ENCODE results near the gene CHRNA4.
"Not testable (repeated sequence)": the region's sequence is repeated elsewhere in the genome, so short reads cannot be mapped to it uniquely, and the experiment has no call there.

The CHRNA4 gene

GRCh38 chr20:63350196-63350595 is 11.0 kb downstream of the CHRNA4 start:
- DNase-seq (ENCODE audit: low read depth) = no peak

DNA sequence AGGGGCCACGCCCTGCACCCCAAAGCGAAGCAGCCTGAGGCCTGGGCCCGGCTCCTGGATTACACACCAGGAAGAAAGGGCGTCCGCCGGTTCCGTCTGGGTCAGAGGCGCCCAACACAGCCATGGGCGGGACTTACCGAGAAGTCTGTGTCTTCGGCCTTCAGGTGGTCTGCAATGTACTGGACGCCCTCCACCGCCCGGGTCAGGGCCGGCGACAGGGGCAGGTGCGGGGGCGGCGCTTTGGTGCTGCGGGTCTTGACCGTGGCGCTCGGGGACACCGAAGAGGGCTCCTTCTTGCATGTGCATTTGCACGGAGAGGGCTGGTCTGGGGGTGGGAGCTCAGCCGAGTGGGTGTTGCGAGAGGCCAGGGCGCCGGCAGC is 11.6 kb downstream of the CHRNA4 start:
- no peak for DNase-seq (ENCODE audit: low read depth)

GRCh38 chr20:63348828-63349515 is 12.2 kb downstream of the CHRNA4 start:
- no peak for DNase-seq (ENCODE audit: low read depth)

DNA sequence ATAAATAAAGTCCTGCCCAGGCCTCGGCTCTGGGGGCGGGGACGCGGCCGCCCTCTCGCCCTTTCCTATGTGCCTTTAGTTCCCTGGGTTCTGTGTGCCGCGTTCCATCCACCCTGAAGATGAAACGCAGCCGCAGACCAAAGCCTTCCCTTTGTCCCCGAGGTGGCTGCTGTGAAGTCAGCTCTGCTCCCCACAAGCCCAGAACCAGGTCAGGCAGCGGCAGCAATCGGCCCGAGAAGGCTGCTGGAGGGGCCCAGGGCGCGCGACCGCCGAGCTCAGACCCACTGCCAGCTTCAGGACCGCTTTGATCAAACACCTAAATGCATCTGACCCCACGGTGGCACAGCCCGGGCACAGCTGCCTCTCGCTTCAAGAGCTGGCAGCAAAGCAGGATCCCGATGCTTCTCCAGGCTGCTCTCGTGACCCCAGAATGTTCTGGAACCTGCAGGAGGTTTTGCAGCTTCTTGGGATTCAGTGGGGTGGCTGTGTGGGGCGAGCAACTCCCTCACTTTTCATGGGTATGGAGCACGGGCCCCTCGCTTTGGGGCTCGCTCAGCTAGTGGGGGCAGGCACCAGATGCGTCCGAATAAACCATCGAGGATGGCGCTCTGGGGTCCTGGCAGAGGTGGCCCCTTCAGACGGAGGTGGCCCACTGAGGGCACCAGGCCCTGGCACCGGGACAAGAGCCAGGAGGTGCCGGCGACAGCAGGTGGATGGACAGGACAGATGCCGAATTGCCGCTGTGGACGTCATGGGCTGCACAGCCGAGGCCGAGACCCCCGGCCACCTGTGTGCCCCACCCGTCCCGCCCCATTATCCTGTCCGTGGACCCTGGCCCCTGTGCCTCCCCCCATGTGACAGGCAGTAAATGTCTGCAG is 13.0 kb downstream of the CHRNA4 start:
- DNase-seq (ENCODE audit: low read depth) = no peak

DNA sequence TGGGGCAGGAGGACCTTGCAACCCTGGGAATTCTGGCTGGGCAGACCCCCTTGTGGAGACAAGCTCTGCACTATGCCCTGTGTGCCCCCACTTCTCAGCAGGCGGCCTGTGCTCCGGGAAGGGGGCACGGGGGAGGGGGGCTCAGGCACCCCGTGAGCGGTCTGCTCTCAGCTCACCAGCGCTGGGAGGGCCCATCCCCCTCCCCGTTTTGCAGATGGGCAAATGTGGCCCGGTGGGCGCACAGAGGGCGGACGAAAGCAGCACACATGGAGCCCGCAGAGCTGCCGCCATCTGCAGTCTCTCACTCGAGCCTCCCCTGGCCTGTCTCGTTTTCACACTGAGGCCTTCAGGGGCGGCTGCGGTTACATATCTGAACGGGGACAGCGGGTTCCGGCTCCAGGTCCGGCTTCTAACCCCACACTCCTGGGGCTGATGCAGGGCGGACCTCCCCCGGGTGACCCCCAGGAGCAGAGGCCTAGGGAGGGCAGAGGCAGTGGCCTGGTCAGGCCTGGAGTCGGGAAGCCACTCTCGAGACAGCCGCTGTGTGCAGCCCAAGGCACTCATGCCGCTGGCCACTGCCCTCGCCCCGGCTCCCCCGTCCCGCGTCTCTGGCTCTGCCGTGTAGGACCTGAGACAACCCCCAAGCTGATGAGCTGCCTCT is 13.9 kb downstream of the CHRNA4 start:
- DNase-seq (ENCODE audit: low read depth) = no peak

DNA sequence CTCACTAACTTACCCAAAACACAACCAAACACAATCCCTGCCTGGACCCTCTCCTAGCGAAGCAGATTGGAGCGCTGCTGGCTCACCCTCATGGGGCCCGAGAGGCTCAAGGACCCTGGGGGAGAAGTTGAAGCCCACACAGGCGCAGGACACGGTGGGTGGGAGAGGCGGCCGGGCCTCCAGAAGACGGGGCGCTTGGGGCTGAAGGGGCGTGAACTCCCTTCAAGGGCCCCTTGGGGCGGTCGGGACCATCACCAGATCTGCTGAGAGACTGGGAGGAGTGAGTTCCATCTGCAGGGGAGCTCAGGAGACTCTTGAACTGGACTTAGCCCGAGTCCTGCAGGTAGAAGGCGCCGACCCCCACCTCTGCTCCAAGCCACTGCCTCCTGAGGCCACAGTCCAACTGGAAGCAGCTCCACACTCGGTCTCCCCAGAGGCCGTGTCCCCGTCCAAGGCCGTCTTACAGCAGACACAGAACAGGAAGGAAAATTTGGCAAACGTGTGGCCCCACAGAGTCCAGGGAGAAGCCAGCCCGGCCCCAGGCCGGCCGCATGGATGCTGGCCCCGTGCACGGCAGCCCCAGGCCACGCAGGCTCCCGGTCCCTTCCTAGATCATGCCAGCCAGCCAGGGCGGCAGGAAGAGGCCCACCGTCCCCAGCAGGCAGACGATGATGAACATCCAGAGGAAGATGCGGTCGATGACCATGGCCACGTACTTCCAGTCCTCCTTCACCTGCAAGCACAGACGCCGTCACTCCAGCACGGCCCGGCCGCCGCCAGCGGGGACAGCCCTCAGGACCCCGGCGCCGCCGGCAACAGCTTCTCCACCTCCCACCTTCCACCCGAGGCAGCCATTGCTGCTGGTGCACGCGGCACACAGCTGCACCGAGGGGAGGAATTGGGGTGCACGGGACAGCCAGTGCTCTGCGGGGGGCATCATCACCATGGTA is 14.7 kb downstream of the CHRNA4 start:
- DNase-seq (ENCODE audit: low read depth) = no peak

DNA sequence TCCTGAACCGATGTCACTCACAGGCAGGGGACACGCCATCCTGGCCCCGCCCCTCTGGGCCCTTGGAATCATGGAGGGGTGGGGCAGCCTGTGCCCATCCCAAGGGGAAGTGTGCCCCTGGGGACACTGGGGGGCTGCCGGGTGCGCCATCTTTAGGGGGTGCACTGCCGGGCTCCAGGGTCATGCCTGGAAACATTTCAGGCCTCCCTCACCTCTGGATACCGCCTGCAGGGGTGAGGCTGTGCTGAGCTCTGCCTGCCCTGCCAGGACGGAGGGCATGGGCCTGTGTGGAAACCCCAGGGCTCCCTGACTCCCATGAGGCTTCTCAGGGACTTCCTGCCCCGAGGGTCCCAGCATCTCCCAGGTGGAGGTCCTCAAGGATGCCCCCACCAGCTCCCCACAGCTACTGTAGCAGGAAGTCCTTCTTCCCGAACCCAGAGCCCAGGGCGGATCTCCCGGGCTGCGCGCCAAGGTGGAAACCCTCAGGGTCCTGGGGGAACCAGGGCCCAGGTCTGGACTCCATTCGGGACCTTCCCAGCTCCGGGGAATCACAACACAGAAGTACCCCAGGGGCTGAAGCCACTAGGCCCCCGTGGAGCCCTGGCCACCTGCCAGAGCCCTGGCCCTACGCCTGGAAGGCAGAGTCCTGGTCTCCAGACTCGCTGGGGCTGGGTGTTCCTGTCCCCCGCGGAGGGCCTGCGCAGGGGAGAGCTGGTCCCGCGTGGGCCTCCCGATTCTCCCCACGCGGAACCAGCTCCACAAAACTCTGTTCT is 15.6 kb downstream of the CHRNA4 start:
- no peak for DNase-seq (ENCODE audit: low read depth)

DNA sequence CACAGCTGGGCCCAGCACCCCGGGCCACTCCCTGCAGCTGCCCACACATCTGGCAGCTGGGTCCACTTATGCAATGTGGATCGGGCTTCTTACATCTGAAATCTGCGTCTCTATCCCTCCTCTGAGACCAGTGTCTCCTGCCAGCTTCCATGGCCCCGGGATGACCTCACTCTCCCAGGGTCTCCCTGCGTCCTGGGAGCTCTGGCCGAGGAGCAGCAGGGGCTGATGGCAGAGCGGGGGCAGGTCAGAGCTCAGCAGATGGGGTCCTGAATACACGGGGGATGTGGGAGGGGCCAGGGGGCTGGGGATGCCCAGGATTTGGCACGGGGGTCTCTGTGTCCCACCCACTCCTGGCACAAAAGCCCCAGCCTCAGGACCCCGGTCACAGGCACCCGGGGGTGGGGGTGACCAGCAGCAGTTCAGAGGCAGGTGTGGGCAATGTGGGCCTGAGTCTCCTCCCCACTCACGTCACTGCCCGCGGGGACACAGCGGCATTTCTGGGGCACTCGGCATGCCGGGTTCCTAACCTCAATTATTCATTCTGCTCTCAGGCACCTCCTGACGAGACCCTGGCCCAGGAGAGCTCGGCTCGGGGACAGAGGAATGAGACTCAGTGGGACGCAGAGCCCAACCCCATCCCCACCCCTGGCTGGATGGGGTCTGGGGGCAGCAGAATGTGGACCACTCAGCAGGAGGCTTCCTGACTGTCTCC is 16.4 kb downstream of the CHRNA4 start:
- no peak for DNase-seq (ENCODE audit: low read depth)

DNA sequence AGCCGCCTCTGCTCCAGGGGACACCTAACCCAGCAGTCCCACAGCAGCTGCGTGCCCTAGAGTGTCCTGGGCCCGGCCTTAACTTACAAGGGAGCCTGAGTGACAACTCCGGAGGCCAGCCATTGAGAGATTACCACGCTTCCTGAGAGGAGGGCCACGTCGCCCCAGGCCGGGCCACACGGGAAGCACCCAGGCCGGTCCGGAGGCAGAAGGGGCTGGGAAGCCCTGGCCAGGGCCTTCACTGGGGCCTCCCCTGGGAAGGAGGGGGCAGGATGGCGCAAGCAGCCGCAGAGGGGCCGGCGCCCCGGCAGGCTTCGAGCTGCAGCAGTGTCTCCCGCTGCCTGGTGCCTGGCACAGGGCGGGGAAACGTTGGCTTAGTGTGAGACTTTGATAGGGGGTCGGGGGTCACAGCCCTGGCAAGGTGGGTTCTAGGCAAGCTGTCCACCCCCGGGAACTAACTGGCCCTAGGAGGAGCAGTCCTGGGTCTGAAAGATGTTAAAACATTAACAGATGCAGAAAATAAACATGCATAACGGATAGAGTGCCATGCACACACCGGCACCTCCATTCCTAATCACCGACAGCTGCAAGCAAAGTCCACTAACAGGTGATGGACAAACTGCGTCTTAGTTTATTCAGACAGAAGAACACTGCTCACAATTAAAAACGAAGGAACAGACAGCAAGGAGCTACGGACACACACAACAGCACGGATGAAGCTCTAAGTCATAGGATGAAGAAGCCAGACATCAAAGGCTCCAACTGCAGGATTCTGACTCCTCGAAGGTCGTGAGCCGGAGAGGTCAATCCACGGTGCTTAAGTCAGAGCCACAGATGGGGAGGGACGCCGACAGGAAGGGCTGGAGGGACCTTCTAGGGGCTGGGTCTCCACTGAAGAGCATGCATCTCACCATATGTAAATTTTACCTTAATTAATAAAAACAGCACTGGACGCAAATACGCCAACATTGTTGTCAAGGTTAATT is 17.4 kb downstream of the CHRNA4 start:
- no peak for DNase-seq (ENCODE audit: low read depth)

DNA sequence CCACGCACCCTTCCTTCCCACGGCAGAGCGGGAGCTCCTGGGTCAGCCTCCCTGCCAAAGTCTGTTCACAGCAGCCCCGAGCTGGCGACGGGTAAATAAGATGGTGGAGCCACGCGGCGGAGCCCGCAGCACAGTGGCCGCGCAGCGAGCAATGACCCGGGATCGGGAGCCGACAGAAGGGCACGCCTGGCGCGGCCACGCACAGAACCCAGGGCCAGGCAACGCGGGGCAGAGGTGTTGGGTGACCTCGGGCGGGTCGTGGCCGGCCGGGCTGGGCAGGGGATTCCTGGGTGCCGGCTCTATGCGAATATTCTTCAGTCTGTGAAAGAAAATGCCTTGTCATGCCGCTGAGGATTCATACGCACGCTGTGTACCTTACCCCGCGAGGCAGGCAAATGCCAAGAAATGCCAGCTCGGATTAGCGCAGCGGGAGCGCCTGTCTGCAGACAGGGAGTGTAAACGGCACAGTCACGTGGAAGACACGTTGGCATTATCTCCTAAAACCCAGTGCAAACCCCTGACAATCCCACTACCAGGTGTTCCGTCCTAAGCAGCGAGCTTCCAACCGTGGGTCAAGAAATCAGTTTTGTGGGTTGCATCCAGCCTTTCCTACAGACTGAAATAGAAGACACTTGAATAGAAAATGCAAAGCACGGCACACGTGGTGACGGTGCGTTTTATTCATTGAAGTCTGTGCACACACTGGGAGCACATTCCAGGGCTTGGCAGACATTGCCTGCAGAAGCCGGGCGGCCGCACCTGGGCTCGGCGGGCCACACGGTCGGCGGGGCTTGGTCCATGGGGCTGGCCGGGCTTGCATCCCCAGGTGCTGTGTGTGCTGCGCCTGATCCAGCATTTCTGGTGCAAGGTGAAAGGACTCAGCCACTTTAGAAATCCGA is 18.3 kb downstream of the CHRNA4 start:
- DNase-seq (ENCODE audit: low read depth) = no peak

- DNase-seq (ENCODE audit: low read depth) = not testable (repeated sequence)
Measured at GRCh38 chr20:63340158-63340688, 20.9 kb downstream of the CHRNA4 start.

DNA sequence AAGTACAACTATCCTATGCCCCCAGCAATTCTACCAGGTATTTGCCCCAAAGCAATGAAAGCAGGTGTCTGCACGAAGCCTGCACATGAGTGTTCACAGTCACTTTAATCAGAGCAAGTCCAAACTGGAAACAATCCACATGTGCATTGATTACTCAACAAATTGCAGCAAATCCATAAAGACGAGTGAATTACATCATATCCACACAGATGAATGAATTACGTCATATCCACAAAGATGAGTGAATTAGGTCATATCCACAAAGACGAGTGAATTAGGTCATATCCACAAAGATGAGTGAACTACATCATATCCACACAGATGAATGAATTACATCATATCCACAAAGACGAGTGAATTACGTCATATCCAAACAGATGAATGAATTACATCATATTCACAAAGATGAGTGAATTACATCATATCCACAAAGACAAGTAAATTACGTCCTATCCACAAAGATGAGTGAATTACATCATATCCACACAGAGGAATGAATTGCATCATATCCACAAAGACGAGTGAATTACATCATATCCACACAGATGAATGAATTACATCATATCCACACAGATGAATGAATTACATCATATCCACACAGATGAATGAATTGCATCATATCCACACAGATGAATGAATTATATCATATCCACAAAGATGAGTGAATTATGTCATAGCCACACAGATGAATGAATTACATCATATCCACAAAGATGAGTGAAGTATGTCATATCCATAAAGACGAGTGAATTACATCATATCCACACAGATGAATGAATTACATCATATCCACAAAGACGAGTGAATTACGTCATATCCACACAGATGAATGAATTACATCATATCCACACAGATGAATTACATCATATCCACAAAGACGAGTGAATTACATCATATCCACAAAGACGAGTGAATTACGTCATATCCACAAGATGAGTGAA is 21.7 kb downstream of the CHRNA4 start:
- DNase-seq (ENCODE audit: low read depth) = not testable (repeated sequence)

GRCh38 chr20:63337786-63338420 is 23.2 kb downstream of the CHRNA4 start:
- DNase-seq (ENCODE audit: low read depth) = peak; percentile 2

DNA sequence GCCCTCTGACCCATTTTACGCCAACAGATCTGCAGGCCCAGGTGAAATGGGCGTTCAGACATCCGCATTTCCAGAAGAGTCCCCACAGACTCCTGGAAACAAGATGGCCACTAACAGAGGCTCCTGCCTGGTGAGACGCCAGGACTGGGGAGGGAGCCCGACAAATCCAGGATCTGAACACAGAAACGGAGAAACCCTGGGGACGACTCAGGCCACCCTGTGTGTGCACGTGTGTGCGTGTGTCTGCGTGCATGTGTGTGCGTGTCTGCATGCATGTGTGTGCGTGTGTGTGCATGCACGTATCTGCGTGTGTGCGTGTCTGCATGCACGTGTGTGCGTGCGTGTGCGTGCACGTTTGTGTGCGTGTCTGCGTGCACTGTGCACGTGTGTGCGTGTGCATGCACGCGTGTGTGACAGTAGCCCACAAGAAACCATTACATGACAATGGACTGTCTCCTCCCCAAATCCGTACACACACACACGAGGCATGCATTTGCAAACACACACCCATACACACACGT is 24.9 kb downstream of the CHRNA4 start:
- no peak for DNase-seq (ENCODE audit: low read depth)

- no peak for DNase-seq (ENCODE audit: low read depth)
Measured at GRCh38 chr20:63335711-63336110, 25.4 kb downstream of the CHRNA4 start.

DNA sequence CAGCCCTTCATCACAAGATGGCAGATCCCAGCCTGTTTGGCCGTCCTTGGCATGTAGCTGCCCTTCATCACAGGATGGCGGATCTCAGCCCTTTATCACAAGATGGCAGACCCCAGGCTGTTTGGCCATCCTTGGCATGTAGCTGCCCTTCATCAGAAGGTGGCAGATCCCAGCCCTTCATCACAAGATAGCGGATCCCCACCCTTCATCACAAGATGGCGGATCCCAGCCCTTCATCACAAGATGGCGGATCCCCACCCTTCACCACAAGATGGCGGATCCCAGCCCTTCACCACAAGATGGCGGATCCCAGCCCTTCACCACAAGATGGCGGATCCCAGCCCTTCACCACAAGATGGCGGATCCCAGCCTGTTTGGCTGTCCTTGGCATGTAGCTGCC is 26.1 kb downstream of the CHRNA4 start:
- DNase-seq (ENCODE audit: low read depth) = not testable (repeated sequence)

Data from non-pigmented ciliary epithelial cell (primary cell).